Skin of body (tissue), 2 donors: Measurements from ENCODE around the gene TCOF1. TPM values are rescaled to one million over a fixed set of nuclear protein-coding genes. Genes with fewer than 3 reads are reported as not detected.

Experiments
- DNase-seq: peaks from one replicate; lab custom pipeline; 2025; lab: John Stamatoyannopoulos, UW
- total RNA-seq: library from RNA; depleted of rRNA; stranded (reverse); fragments of >200 nt; gene quantifications from one replicate; pipeline ENCODE4 v1.2.3, GENCODE V29; 2014

TCOF1 gene
- total RNA-seq, 1 donor from 2014 or later, result 11.9 TPM

GRCh38 chr5:150347451-150347850 is 10.0 kb upstream of the TCOF1 start:
- no peak for DNase-seq

DNA sequence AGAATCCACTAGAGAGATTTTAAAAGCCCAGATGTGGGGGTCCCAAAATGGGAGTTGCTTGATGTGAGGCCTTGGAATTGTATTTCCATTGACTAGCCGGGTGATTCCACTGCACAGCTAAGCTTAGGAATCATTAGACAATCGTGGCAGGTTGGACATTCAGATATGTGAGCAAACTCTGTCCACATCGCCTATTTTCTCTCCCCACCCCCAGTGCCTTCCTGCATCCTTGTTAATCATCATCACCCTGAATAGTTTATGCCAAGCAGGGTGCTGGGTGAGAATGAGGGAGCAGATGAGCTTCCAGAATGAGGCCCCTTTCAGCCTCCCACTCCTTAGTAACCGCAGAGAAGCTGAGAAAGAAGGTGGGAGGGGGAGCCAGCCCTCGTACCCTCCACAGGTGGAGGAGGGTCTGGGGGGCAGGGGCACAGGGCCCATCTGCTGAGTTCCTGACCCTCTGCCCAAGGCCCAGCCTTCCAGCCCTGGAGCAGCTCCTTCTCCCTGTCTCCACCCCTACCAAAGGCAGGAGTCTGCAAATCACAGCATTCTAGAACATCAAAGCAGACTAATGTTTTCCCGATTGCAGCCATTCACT is 7.7 kb upstream of the TCOF1 start:
- DNase-seq, result no peak

DNA sequence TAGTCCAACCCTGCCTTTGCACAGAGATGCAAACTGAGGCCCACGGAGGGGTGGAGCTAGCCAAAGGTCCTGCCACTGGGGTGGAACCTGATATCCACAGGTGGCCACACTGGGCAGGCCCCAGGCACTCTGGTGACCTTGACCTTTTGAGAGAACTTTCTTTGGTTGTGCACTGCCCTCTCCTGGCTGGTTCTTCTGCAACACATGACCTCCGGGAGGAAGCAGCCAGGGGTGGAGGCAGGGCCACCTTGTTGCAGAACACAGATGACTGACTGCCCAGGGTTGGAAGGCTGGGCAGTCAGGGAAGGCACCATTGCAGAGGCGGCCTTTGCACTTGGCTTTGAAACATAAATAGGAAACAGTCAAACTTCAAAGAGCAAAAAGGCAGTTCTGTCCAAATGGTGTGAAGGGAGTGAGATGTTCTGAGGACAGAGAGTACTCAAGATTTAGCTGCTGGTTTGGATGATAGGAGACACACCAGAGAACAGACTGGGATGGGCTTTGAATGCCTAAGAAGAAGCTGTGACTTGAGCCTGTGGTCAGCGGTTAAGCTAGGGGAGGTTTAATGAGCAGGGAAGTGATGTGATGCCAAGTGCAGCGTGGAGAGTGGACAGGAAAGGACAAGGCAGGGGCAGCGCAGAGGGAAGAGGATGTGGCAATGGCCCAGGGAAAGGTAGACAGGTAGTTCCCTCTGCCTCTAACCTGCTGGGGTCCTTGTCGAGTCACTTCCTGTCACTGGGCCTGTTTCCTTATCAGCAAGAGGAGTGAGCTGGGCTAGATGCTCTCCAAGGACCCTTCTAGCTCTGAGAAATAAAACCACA is 6.8 kb upstream of the TCOF1 start:
- no peak for DNase-seq

DNA sequence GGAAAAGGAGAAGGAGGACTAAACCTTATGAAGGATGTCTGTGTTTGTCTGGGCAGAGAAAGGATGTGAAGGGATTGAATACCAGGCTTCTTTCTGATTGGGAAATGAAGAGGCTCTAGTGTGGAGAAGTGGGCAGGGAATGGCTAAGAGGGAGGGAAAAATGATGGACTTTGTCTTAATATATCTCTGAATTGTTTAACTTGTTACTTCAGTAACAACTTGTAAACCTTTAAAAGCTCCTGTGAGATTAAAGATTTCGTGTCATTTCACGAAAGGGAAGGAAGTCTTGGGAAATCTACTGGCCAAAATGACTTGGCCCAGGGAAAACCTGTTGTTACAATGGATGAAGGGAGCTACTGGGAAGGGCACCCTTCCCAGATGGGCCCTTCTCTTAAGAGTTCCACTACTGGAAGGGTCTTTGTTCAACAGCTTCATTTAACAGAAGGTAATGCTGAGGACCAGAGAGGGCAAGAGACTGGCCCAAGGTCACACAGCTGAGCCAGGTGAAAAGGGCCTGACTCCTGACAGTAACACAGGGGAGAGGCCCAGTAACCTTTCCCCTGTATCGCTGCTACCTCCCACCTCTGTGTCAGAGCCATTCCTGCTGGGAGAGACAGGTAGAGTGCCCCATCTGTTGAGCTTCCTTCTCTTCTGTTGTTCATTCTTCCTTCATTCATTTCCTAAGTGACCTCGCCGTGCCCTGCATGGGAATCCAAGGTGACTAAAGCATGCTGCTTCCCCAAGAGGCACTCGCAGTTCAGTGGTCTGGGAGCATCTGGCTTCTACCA is 5.1 kb upstream of the TCOF1 start:
- DNase-seq, result no peak

- DNase-seq, result no peak
These were observed 4.3 kb upstream of the TCOF1 start for GRCh38 chr5:150353032-150353675.

DNA sequence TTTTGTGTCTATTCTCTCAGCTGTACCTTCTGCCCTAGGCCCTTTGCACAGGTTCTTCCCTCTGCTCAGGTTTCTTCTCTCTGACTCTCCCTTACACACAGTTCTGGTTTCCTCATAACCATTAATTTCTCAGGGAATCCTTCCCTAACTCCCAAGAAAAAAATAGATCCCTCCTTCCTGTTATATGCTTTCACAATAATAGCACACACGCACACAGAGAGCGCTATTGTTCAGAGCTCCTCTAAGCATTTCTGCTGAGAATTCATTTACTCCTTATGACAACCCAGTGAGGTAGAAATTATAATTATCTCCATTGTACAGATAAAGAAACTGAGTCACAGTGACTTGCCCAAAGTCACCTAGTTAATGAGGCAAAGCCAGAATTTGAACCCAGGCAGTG is 1.7 kb upstream of the TCOF1 start:
- no peak for DNase-seq

- DNase-seq, result no peak
These were observed 762 bp upstream of the TCOF1 start for GRCh38 chr5:150356575-150357294.

GRCh38 chr5:150358261-150359095 is 981 bp downstream of the TCOF1 start:
- DNase-seq, result no peak

DNA sequence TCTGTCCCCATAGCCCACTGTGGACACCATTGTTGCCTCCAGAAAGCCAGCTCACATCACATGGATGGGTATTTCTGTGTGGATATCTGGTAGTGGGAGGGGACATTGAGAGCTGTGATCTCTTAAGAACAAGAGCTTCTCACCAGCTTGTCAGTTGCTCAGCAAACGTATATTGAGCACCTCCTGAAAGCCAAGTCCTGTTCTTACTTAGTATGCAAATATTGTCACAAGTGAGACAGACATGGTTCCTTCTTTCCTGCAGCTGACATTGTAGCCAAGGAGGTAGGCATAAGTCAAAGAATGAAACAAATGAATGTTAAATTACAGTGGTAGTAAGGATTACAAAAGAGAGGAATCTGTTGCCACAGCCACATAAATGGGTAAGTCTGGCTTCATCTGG is 3.8 kb downstream of the TCOF1 start:
- no peak for DNase-seq

- DNase-seq, result no peak
These were observed 5.7 kb downstream of the TCOF1 start for GRCh38 chr5:150363185-150363584.

- DNase-seq, result no peak
These were observed 6.5 kb downstream of the TCOF1 start for GRCh38 chr5:150364004-150364403.

GRCh38 chr5:150368526-150368925 is 11.0 kb downstream of the TCOF1 start:
- DNase-seq, result no peak

- no peak for DNase-seq
These were observed 15.1 kb downstream of the TCOF1 start for GRCh38 chr5:150372639-150373038.

- no peak for DNase-seq
These were observed 17.2 kb downstream of the TCOF1 start for GRCh38 chr5:150374651-150375050.

DNA sequence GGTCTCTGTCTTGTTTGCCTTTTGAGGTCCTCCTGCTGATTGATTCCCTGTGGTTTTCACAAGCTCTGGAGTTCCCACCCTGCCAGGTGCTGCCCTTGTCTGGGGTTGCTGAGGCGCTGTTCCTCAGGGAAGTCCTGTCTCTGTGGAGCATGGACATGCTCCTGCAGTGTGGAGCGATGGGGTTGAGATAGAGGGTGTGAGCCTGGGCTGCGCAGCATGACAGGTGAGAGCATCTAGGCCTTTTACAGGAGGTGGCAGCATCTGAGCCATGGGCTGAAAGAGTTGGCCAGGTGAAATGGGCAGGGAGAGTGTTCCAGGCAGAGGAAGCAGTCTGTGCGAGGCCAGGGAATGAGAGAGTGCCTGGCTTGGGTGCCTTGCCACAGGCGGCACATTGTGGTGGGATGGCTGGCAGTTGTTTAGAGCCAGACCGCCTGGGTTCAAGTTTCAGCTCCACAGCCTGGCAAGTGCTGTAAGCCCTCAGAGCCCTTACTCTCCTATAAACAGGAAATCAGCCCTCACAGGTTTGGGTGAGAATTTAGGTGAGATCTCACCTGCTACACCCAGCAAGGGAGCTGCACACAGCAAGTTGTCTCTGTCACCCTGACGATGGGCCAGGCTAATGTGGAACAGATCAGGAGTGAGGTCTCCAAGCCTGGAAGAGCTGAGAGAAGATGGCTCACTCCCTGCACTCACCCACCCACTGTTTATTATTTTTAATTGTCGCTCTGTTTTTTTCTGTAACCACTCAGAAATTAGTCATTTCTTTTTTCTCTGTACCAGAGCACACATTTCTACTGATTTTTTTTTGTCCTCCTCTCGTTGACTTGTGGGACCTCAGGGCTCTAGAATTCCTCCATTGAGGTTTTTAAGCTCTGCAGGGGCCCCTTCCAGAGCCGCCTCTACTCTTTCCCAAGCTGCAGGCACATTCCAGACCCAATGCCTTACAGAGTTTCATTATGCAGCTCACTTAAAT is 19.6 kb downstream of the TCOF1 start:
- no peak for DNase-seq

GRCh38 chr5:150377964-150378694 is 20.6 kb downstream of the TCOF1 start:
- no peak for DNase-seq

- DNase-seq, result no peak
These were observed 27.2 kb downstream of the TCOF1 start for GRCh38 chr5:150384701-150385100.
